ENCODE measurements around the gene TRIM24.

GRCh38 chr7:138546829-138547228 is 86.8 kb downstream of the TRIM24 start:
- TF ChIP-seq CTCF (IDR thresholded peaks at IDR 0.05), result no peak
- TF ChIP-seq POLR2A (IDR thresholded peaks at IDR 0.05), result no peak
- no peak for TF ChIP-seq EP300 (IDR thresholded peaks at IDR 0.05)

Data from ovary (tissue), 3 donors.